ENCODE data around the gene TOM1L1.

- no peak for TF ChIP-seq CTCF (IDR thresholded peaks at IDR 0.05; ENCODE audit: insufficient read depth, low read length)
- TF ChIP-seq REST (IDR thresholded peaks at IDR 0.05; ENCODE audit: insufficient replicate concordance, low read depth), result no peak
- TF ChIP-seq SPI1 (IDR thresholded peaks at IDR 0.05; ENCODE audit: borderline replicate concordance, low read depth), result no peak
- no peak for TF ChIP-seq POLR2AphosphoS5 (IDR thresholded peaks at IDR 0.05; ENCODE audit: low read depth)
- TF ChIP-seq GABPA (IDR thresholded peaks at IDR 0.05; ENCODE audit: low read depth), result no peak
Observed at GRCh38 chr17:54979657-54980056, 79.0 kb downstream of the TOM1L1 start.
